Nephron progenitor cell (in vitro differentiated cells): ENCODE data around the gene MAP3K5.

ENCODE experiments used
- DNase-seq: peaks from one replicate; pipeline ENCODE4 v3.0.0; 2021
- H3K27ac Mint-ChIP-seq: 2 replicates; pipeline ENCODE4 v1.8.0; 2021; ENCODE audit warnings: mild to moderate bottlenecking, moderate library complexity, mixed read lengths
- H3K27me3 Mint-ChIP-seq: 2 replicates; pipeline ENCODE4 v1.8.0; 2021; ENCODE audit warnings: mild to moderate bottlenecking, low read depth, mixed read lengths; ENCODE audit not compliant: poor library complexity
- H3K36me3 Mint-ChIP-seq: 2 replicates; pipeline ENCODE4 v1.8.0; 2021; ENCODE audit warnings: low read depth, mixed read lengths
- H3K4me1 Mint-ChIP-seq: 2 replicates; pipeline ENCODE4 v1.8.0; 2021; ENCODE audit warnings: mixed read lengths
- H3K4me3 Mint-ChIP-seq: 2 replicates; pipeline ENCODE4 v1.8.0; 2021; ENCODE audit warnings: mild to moderate bottlenecking, moderate library complexity, mixed read lengths
- H3K9me3 Mint-ChIP-seq: 2 replicates; pipeline ENCODE4 v1.8.0; 2021; ENCODE audit warnings: mild to moderate bottlenecking, moderate library complexity, mixed read lengths
- TF ChIP-seq, protein P1 (sequence below): fragments of 200-600 bp; sonication (generic); IDR thresholded peaks from 2 replicates; pipeline ENCODE4 v1.5.0; 2021; ENCODE audit warnings: antibody characterized with exemption

The MAP3K5 gene

DNA sequence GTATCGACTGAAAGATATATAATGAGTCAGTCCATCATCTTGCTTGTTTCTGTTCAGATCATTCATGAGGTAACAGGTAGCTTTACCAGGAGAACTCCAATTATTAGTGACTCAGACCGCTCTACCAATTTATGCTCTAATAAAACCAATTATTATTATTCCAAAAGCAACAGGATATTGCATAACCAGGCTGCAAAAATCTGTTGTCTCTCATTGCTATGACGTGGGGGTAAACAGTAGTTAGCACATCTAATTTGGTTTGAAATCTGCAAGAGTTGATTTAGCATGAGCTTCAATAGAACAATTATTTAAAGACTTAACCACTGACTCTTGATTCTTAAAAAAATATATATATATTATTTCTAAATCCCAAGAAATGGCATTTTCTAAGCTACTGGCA is 151.1 kb downstream of the MAP3K5 start:
- Mint-ChIP-seq H3K36me3 (no peaks in the 10 kb centered on the region), H3K9me3 (no peaks in the 10 kb centered on the region), H3K4me1 (peaks cover 4% of the 10 kb centered on the region), H3K27me3 (peaks cover 4% of the 10 kb centered on the region), H3K4me3 (no peak overlapping the region), H3K27ac (no peak overlapping the region)
- no peak for DNase-seq
- TF ChIP-seq, protein P1, sequence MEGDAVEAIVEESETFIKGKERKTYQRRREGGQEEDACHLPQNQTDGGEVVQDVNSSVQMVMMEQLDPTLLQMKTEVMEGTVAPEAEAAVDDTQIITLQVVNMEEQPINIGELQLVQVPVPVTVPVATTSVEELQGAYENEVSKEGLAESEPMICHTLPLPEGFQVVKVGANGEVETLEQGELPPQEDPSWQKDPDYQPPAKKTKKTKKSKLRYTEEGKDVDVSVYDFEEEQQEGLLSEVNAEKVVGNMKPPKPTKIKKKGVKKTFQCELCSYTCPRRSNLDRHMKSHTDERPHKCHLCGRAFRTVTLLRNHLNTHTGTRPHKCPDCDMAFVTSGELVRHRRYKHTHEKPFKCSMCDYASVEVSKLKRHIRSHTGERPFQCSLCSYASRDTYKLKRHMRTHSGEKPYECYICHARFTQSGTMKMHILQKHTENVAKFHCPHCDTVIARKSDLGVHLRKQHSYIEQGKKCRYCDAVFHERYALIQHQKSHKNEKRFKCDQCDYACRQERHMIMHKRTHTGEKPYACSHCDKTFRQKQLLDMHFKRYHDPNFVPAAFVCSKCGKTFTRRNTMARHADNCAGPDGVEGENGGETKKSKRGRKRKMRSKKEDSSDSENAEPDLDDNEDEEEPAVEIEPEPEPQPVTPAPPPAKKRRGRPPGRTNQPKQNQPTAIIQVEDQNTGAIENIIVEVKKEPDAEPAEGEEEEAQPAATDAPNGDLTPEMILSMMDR = no peak

DNA sequence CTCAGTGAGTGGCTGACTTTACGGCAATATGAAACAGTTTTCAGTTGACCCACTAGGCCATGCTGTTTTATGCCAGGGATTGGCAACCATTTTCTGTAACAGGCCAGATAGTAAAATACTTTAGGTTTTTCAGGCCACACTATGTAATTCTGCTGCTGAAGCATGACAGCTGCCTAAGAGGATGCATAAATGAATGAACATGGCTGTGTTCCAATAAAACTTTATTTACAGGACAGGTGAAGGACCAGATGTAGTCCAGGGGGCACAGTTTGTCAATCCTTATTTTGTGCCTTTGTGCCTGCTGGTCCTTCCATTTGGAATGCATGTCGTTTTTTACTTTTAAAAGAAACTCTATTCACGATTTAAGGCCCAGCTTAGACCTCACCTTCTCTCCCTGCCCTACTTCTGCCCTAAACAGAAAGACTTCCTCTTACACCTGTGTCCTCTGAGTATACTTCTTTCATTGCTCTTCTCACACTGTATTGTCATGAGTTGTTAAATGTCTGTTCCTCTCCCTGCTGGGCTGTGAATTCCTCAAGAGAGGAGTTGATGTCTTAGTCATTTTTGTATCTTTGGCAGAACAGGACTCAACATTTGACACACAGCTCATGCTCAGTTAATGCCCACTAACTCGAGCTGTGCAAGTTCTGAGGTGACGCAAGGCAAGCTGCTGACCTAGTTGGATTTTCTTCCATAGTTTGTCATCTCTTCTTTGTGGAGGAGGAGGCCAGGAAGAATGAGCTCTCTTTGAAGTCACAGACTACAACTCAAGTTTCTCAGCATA is 152.0 kb downstream of the MAP3K5 start:
- no peak overlapping the region for H3K4me3 Mint-ChIP-seq
- DNase-seq = no peak
- no peak overlapping the region for H3K27ac Mint-ChIP-seq
- no peaks in the 10 kb centered on the region for H3K9me3 Mint-ChIP-seq
- H3K27me3 Mint-ChIP-seq = peaks cover 4% of the 10 kb centered on the region
- TF ChIP-seq, protein P1 = no peak
- H3K4me1 Mint-ChIP-seq = peaks cover 4% of the 10 kb centered on the region
- H3K36me3 Mint-ChIP-seq = no peaks in the 10 kb centered on the region

DNA sequence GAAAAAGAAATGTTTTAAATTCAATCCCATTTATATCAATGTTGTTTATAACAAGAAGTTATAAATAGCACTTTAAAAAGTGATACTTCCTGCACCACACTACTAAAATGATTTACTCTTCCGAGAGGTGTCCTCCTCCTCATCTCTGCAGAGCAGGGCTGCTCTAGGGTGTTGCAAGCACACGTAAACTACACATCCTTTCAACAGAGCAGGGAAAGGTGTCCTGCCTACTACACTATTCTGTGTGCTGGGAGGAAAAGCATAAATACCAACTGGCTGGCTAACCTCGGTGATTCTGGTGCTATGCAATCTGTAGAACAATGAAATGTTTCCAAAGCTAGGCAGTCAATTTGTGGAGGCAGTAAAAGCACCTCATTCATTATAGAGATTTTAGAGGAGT is 152.6 kb downstream of the MAP3K5 start:
- Mint-ChIP-seq H3K4me1 (peaks cover 4% of the 10 kb centered on the region), H3K36me3 (no peaks in the 10 kb centered on the region), H3K9me3 (no peaks in the 10 kb centered on the region), H3K27ac (no peak overlapping the region), H3K27me3 (peaks cover 4% of the 10 kb centered on the region), H3K4me3 (no peak overlapping the region)
- TF ChIP-seq, protein P1 = no peak
- DNase-seq = no peak

DNA sequence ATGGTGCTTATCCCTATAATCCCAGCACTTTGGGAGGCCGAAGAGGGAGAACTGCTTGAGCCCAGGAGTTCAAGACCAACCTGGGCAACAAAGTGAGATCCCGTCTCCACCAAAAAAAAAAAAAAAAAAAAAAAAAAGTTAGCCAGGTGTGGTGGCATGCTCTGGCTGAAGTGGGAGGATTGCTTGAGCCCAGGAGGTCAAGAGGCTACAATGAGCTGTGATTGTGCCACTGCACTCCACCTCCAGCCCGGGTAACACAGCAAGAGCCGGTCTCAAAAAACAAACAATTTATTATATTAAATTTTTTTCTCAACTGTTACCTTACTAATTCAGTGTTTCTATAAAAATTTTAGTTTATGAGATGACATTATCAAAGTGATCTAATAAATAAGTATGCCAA is 156.7 kb downstream of the MAP3K5 start:
- Mint-ChIP-seq H3K9me3 (no peaks in the 10 kb centered on the region), H3K4me3 (no peak overlapping the region), H3K4me1 (peaks cover 4% of the 10 kb centered on the region), H3K27me3 (peaks cover 3% of the 10 kb centered on the region), H3K36me3 (no peaks in the 10 kb centered on the region), H3K27ac (no peak overlapping the region)
- TF ChIP-seq, protein P1 = no peak
- no peak for DNase-seq

DNA sequence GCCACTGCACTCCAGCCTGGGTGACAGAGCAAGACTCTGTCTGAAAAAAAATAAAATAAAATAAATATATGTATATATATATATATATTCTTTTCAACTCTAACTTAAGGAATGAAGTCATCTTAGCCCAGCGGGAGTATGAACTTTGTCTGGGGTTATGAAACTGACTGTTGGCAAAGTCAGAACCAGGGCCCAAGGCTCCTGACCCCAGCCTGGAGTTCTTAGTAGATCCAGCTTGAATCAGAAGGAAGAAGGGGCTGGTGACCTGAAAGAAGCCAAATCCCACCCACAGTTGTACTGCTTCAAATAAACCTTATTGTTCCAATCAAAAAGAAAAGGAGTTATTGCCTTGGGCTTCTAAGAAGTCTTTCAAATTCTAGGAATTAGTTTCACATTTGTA is 158.9 kb downstream of the MAP3K5 start:
- no peaks in the 10 kb centered on the region for H3K9me3 Mint-ChIP-seq
- TF ChIP-seq, protein P1 = no peak
- no peaks in the 10 kb centered on the region for H3K36me3 Mint-ChIP-seq
- DNase-seq = no peak
- no peak overlapping the region for H3K27ac Mint-ChIP-seq
- no peaks in the 10 kb centered on the region for H3K4me1 Mint-ChIP-seq
- no peaks in the 10 kb centered on the region for H3K27me3 Mint-ChIP-seq
- no peak overlapping the region for H3K4me3 Mint-ChIP-seq

DNA sequence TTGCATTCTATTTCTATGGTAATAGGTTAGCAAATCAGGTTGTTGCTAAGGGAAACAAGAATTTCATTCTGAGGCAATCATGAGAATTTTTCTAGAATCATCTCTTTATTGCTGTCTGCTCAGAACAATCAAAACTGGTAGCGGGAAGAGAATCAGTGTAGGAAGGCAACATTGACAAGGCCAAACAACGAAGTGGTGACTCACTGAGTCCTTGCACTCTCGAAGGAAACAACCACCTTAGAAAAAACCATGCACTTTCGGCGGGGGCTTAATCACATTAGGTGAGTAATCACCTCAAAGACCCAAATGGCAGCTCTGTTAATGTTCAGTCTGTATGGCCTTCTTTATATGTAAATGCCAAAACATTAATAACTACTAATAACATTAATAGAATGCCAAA is 163.3 kb downstream of the MAP3K5 start:
- Mint-ChIP-seq H3K9me3 (no peaks in the 10 kb centered on the region), H3K4me3 (no peak overlapping the region), H3K4me1 (no peaks in the 10 kb centered on the region), H3K36me3 (no peaks in the 10 kb centered on the region), H3K27ac (no peak overlapping the region), H3K27me3 (peaks cover 5% of the 10 kb centered on the region)
- no peak for DNase-seq
- TF ChIP-seq, protein P1 = no peak
